MM.1S (cell line): ENCODE results near the gene GCC2.

Source experiments
- DNase-seq: peaks from one replicate; pipeline ENCODE4 v3.0.0-alpha.2; 2015
- H2AFZ ChIP-seq: fragments of 300-600 bp; sonication (generic); 2 replicates; pipeline ENCODE4 v1.6.0; 2016; ENCODE audit warnings: antibody characterized with exemption, low read length
- H3F3A ChIP-seq: fragments of 300-600 bp; sonication (generic); 2 replicates; pipeline ENCODE4 v1.6.1; 2016; ENCODE audit warnings: mild to moderate bottlenecking, antibody characterized with exemption, low read length, moderate library complexity, mixed read lengths; ENCODE audit not compliant: insufficient read depth
- H3K27ac ChIP-seq: fragments of 300-600 bp; sonication (generic); 2 replicates; pipeline ENCODE4 v1.5.1; 2016; ENCODE audit warnings: mild to moderate bottlenecking, low read length
- H3K27me3 ChIP-seq: fragments of 300-600 bp; sonication (generic); replicated peaks from 2 replicates; pipeline ENCODE4 v1.6.0; 2016; ENCODE audit warnings: low read length; ENCODE audit not compliant: insufficient read depth
- H3K36me3 ChIP-seq: fragments of 300-600 bp; sonication (generic); replicated peaks from 2 replicates; pipeline ENCODE4 v1.6.1; 2016; ENCODE audit warnings: mild to moderate bottlenecking, low read length, mixed read lengths; ENCODE audit not compliant: insufficient read depth
- H3K4me1 ChIP-seq: fragments of 300-600 bp; sonication (generic); 2 replicates; pipeline ENCODE4 v1.6.1; 2016; ENCODE audit warnings: low read length, mixed read lengths
- H3K4me2 ChIP-seq: fragments of 300-600 bp; sonication (generic); 2 replicates; pipeline ENCODE4 v1.6.0; 2016; ENCODE audit warnings: low read depth, low read length
- H3K4me3 ChIP-seq: fragments of 300-600 bp; sonication (generic); 2 replicates; pipeline ENCODE4 v1.5.1; 2016; ENCODE audit warnings: low read length, mixed read lengths
- H3K79me2 ChIP-seq: fragments of 300-600 bp; sonication (generic); 2 replicates; pipeline ENCODE4 v1.6.1; 2016; ENCODE audit warnings: mixed run types, low read length, mixed read lengths
- H3K9ac ChIP-seq: fragments of 300-600 bp; sonication (generic); 2 replicates; pipeline ENCODE4 v1.6.1; 2016; ENCODE audit warnings: low read length, mixed read lengths
- H3K9me2 ChIP-seq: fragments of 300-600 bp; sonication (generic); replicated peaks from 2 replicates; pipeline ENCODE4 v1.6.1; 2016; ENCODE audit warnings: mild to moderate bottlenecking, low read length, mixed read lengths; ENCODE audit not compliant: insufficient read depth
- H3K9me3 ChIP-seq: fragments of 300-600 bp; sonication (generic); replicated peaks from 2 replicates; pipeline ENCODE4 v1.6.1; 2016; ENCODE audit warnings: mild to moderate bottlenecking, low read length, mixed read lengths; ENCODE audit not compliant: insufficient read depth
- H4K20me1 ChIP-seq: fragments of 300-600 bp; sonication (generic); 2 replicates; pipeline ENCODE4 v1.6.1; 2016; ENCODE audit warnings: mild to moderate bottlenecking, low read length, moderate library complexity, mixed read lengths; ENCODE audit not compliant: insufficient read depth
- CTCF ChIP-seq: fragments of 300-600 bp; sonication (generic); IDR thresholded peaks from 2 replicates; pipeline ENCODE4 v1.5.1; 2016; ENCODE audit warnings: antibody characterized with exemption, low read length, mixed read lengths
- EZH2 ChIP-seq: fragments of 300-600 bp; sonication (generic); optimal IDR thresholded peaks from 2 replicates; pipeline ENCODE3; 2017; ENCODE audit warnings: low read depth, mild to moderate bottlenecking, antibody characterized with exemption, low read length, mixed read lengths
- EZH2phosphoT487 ChIP-seq: fragments of 300-600 bp; sonication (generic); IDR thresholded peaks from 2 replicates; pipeline ENCODE4 v1.6.1; 2018; ENCODE audit warnings: antibody characterized with exemption, low read length

The GCC2 gene

GRCh38 chr2:108538000-108538625 is 89.1 kb downstream of the GCC2 start:
- no peak for DNase-seq
- no peak overlapping the region for H3K27ac ChIP-seq
- H3K27me3 ChIP-seq: no peaks in the 10 kb centered on the region
- H4K20me1 ChIP-seq: no peaks in the 10 kb centered on the region
- H3F3A ChIP-seq: peaks cover 12% of the 10 kb centered on the region; the same call in 1 of the 2 replicates
- H3K9me2 ChIP-seq: no peaks in the 10 kb centered on the region
- H3K9ac ChIP-seq: no peak overlapping the region
- no peak for TF ChIP-seq CTCF
- no peak for TF ChIP-seq EZH2
- TF ChIP-seq EZH2phosphoT487: no peak
- H3K36me3 ChIP-seq: no peaks in the 10 kb centered on the region
- H2AFZ ChIP-seq: no peak overlapping the region
- H3K4me3 ChIP-seq: no peak overlapping the region
- H3K4me1 ChIP-seq: peaks cover 18% of the 10 kb centered on the region
- H3K4me2 ChIP-seq: no peak overlapping the region
- H3K79me2 ChIP-seq: peaks cover 84% of the 10 kb centered on the region
- H3K9me3 ChIP-seq: no peaks in the 10 kb centered on the region

- H3K4me2 ChIP-seq: no peak overlapping the region
- H3F3A ChIP-seq: no peaks in the 10 kb centered on the region
- TF ChIP-seq EZH2 (no peak), CTCF (no peak), EZH2phosphoT487 (no peak)
- H3K9me2 ChIP-seq: no peaks in the 10 kb centered on the region
- H3K4me1 ChIP-seq: peaks cover 10% of the 10 kb centered on the region
- DNase-seq: peak; percentile 14
- peak overlapping the region; percentile 15; the same call in 1 of the 2 replicates for H3K27ac ChIP-seq
- no peaks in the 10 kb centered on the region for H3K9me3 ChIP-seq
- H3K79me2 ChIP-seq: peaks cover 98% of the 10 kb centered on the region
- H4K20me1 ChIP-seq: no peaks in the 10 kb centered on the region
- H2AFZ ChIP-seq: no peak overlapping the region
- H3K4me3 ChIP-seq: no peak overlapping the region
- no peak overlapping the region for H3K9ac ChIP-seq
- H3K36me3 ChIP-seq: no peaks in the 10 kb centered on the region
- no peaks in the 10 kb centered on the region for H3K27me3 ChIP-seq
Observed at GRCh38 chr2:108541451-108541850, 92.4 kb downstream of the GCC2 start.

- H2AFZ ChIP-seq: no peak overlapping the region
- no peak overlapping the region for H3K4me3 ChIP-seq
- no peaks in the 10 kb centered on the region for H3K27me3 ChIP-seq
- no peak overlapping the region for H3K4me2 ChIP-seq
- H3K79me2 ChIP-seq: peaks cover 98% of the 10 kb centered on the region
- no peak for DNase-seq
- no peaks in the 10 kb centered on the region for H3K9me3 ChIP-seq
- H3K4me1 ChIP-seq: peaks cover 10% of the 10 kb centered on the region
- no peaks in the 10 kb centered on the region for H3K9me2 ChIP-seq
- H3F3A ChIP-seq: no peaks in the 10 kb centered on the region
- H4K20me1 ChIP-seq: no peaks in the 10 kb centered on the region
- no peak overlapping the region for H3K27ac ChIP-seq
- no peak overlapping the region for H3K9ac ChIP-seq
- no peaks in the 10 kb centered on the region for H3K36me3 ChIP-seq
- no peak for TF ChIP-seq EZH2
- no peak for TF ChIP-seq CTCF
- TF ChIP-seq EZH2phosphoT487: no peak
Observed at GRCh38 chr2:108542071-108542470, 93.1 kb downstream of the GCC2 start.
